ENCODE results near the gene ZNF776. TPM values are rescaled to one million over a fixed set of nuclear protein-coding genes. Genes with fewer than 3 reads are reported as not detected.

ZNF776 gene
- polyA plus RNA-seq (2013, experiment 1 of 2), result 5.2 TPM
- 5.7 TPM for polyA plus RNA-seq (2013, experiment 2 of 2)

DNA sequence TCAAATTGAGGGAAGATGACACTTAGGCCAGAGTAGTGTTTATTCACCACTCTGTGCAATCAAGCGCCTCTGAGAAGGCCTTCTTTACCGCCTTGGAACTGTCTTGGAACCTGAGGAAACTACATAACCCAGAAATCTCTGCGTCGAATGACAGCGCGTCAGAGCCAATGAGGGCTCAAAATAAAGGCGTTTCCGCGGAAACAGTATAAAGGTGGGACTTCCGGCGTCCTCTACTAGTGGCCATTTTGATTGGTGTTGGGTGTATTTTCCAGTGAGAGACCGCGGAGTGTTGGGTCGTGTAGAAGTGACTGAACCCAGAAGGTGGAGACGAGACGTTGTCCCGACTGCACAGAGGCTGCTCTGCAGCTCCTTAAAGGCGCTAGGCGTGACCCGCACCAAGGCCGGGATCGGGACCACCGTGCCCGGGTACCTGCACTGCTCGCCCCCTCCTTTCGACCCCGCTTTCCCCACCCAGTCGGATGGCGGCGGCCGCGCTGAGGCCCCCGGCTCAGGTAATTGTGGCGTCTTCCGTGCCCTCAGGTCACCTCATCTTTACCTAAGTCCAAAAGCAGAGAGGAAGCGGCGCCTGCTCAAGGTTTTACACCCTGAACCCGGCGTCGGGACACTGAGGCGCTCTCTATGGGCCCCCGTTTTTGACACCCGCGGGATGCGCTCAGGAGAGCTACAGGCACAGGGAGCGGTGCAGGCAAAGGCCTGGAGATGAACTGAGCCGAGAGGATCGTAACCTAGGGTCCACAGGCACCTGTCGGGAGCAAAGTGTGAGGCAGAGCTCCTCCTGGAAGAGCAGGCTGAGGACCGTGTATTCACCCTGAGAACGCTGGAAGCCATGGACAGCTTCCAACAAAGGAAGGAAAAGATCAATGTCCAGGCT is at the start of gene ZNF776:
Gene ZNF776 (plus strand): TSS at position 236 of the 892 bp plus-strand sequence. CDS start 244 bp downstream, at position 480.
- Histone ChIP-seq H3K4me3 (ENCODE audit: insufficient read depth in 1 of 2, low read depth in 1 of 2, low read length in 2 of 2) (peak within 1 kb of the TSS; percentile 98), H3K4me2 (ENCODE audit: low read length, poor library complexity, severe bottlenecking) (peak within 1 kb of the TSS; percentile 55), H2BK120ac (ENCODE audit: low read depth, low read length) (no peak within 1 kb of the TSS), H3K79me1 (replicated peaks; ENCODE audit: low read length, poor library complexity, severe bottlenecking) (peaks cover 13% of the 10 kb centered on the region), H4K8ac (ENCODE audit: low read length) (peak within 1 kb of the TSS; percentile 89), H3K4ac (ENCODE audit: low read depth in 1 of 2, low read length in 2 of 2) (peak within 1 kb of the TSS; percentile 79 to 96), H3K14ac (ENCODE audit: low read length in 2 of 2) (peak within 1 kb of the TSS; percentile 26 to 98), H2BK12ac (ENCODE audit: low read length in 2 of 2) (peak within 1 kb of the TSS in 1 of 2 experiments; percentile 10), H3K36me3 (ENCODE audit: control insufficient read depth in 1 of 2, insufficient read depth in 2 of 2, low read depth in 1 of 2, low read length in 2 of 2) (peaks cover 21 to 37% of the 10 kb centered on the region in 2 experiments), H3K9ac (ENCODE audit: low read length) (peak within 1 kb of the TSS; percentile 96), H3K23ac (ENCODE audit: low read length in 2 of 2) (peak within 1 kb of the TSS in 1 of 2 experiments; percentile 95), H3K9me3 (ENCODE audit: control insufficient read depth, low read length) (peaks cover 25% of the 10 kb centered on the region), H2BK15ac (ENCODE audit: low read depth, poor library complexity, severe bottlenecking) (no peak within 1 kb of the TSS), H2AFZ (ENCODE audit: low read depth, low read length) (peak within 1 kb of the TSS; percentile 90), H3K27ac (ENCODE audit: low read length, poor library complexity, severe bottlenecking) (peak within 1 kb of the TSS; percentile 80), H2BK5ac (ENCODE audit: low read depth, low read length, poor library complexity, severe bottlenecking) (no peak within 1 kb of the TSS), H3K18ac (ENCODE audit: low read depth in 1 of 2, low read length in 2 of 2) (peak within 1 kb of the TSS; percentile 87 to 98), H2AK5ac (ENCODE audit: low read length, severe bottlenecking) (no peak within 1 kb of the TSS), H4K91ac (ENCODE audit: low read length) (peak within 1 kb of the TSS; percentile 52), H3K27me3 (ENCODE audit: control insufficient read depth in 1 of 2, insufficient read depth in 1 of 2, low read length in 2 of 2) (no peaks in the 10 kb centered on the region), H3K4me1 (ENCODE audit: control insufficient read depth, insufficient read depth, low read depth, low read length) (peaks cover 2% of the 10 kb centered on the region)
- DNase-seq, result peak; percentile 95
- WGBS, result 1% methylated on average over 51 of the region's 51 CpGs

DNA sequence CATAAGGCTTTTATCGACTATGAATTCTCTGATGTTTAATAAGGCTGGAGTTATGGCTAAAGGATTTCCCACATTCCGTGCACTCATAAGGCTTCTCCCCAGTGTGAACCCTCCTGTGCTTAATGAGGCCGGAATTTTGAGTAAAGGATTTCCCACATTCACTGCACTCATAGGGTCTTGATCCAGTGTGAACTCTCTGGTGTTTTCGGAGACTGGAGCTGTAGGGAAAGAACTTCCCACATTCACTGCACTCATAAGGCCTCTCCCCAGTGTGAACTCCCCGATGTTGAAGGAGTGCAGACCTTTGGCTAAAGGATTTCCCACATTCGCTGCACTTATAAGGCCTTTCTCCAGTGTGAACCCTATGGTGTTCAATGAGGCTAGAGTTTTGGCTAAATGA is 45.0 kb upstream of the ZNF776 start:
- DNase-seq, result no peak
- no peak overlapping the region for H2BK120ac ChIP-seq (ENCODE audit: low read depth, low read length)
- H3K36me3 ChIP-seq (ENCODE audit: control insufficient read depth in 1 of 2, insufficient read depth in 2 of 2, low read depth in 1 of 2, low read length in 2 of 2), result peaks cover 50 to 67% of the 10 kb centered on the region in 2 experiments
- H3K4ac ChIP-seq (ENCODE audit: low read depth in 1 of 2, low read length in 2 of 2), result no peak overlapping the region
- no peak overlapping the region for H4K8ac ChIP-seq (ENCODE audit: low read length)
- no peak overlapping the region for H2AK5ac ChIP-seq (ENCODE audit: low read length, severe bottlenecking)
- H3K9ac ChIP-seq (ENCODE audit: low read length), result no peak overlapping the region
- no peak overlapping the region for H2BK12ac ChIP-seq (ENCODE audit: low read length in 2 of 2)
- WGBS, result 100% methylated on average over 4 of the region's 6 CpGs
- no peaks in the 10 kb centered on the region for H3K4me1 ChIP-seq (ENCODE audit: control insufficient read depth, insufficient read depth, low read depth, low read length)
- H4K91ac ChIP-seq (ENCODE audit: low read length), result no peak overlapping the region
- H3K27ac ChIP-seq (ENCODE audit: low read length, poor library complexity, severe bottlenecking), result no peak overlapping the region
- peak overlapping the region in 1 of 2 experiments; percentile 53 for H3K4me3 ChIP-seq (ENCODE audit: insufficient read depth in 1 of 2, low read depth in 1 of 2, low read length in 2 of 2)
- H3K9me3 ChIP-seq (ENCODE audit: control insufficient read depth, low read length), result peaks cover 51% of the 10 kb centered on the region
- H3K23ac ChIP-seq (ENCODE audit: low read length in 2 of 2), result no peak overlapping the region
- H3K27me3 ChIP-seq (ENCODE audit: control insufficient read depth in 1 of 2, insufficient read depth in 1 of 2, low read length in 2 of 2), result no peaks in the 10 kb centered on the region
- no peak overlapping the region for H2AFZ ChIP-seq (ENCODE audit: low read depth, low read length)
- H2BK15ac ChIP-seq (ENCODE audit: low read depth, poor library complexity, severe bottlenecking), result no peak overlapping the region
- peaks cover 37% of the 10 kb centered on the region for H3K79me1 ChIP-seq (replicated peaks; ENCODE audit: low read length, poor library complexity, severe bottlenecking)
- no peak overlapping the region for H3K14ac ChIP-seq (ENCODE audit: low read length in 2 of 2)
- no peak overlapping the region for H3K4me2 ChIP-seq (ENCODE audit: low read length, poor library complexity, severe bottlenecking)
- no peak overlapping the region for H3K18ac ChIP-seq (ENCODE audit: low read depth in 1 of 2, low read length in 2 of 2)
- no peak overlapping the region for H2BK5ac ChIP-seq (ENCODE audit: low read depth, low read length, poor library complexity, severe bottlenecking)

DNA sequence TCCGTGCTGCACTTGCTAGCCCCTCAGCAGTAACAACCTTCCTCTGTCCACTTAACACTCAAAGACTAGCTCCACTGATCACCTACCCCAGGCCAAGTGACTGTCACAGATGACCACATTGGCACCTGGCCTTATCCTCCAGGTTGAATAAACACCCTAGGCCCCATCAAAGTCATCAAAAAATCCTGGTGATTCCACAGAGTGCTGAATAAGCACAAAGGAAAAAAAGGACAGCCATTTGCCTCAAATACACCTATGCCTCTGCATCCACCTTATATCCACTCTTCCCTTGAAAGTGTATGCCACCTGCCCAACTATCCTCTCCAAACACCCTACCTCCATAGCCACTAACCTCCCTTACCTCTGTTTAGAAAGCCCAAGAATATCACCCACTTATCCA is 40.3 kb upstream of the ZNF776 start:
- H2AFZ ChIP-seq (ENCODE audit: low read depth, low read length), result no peak overlapping the region
- peaks cover 29% of the 10 kb centered on the region for H3K9me3 ChIP-seq (ENCODE audit: control insufficient read depth, low read length)
- no peak for DNase-seq
- H2BK5ac ChIP-seq (ENCODE audit: low read depth, low read length, poor library complexity, severe bottlenecking), result no peak overlapping the region
- peaks cover 40% of the 10 kb centered on the region for H3K79me1 ChIP-seq (replicated peaks; ENCODE audit: low read length, poor library complexity, severe bottlenecking)
- no peak overlapping the region for H2BK15ac ChIP-seq (ENCODE audit: low read depth, poor library complexity, severe bottlenecking)
- no peak overlapping the region for H3K4ac ChIP-seq (ENCODE audit: low read depth in 1 of 2, low read length in 2 of 2)
- H3K4me3 ChIP-seq (ENCODE audit: insufficient read depth in 1 of 2, low read depth in 1 of 2, low read length in 2 of 2), result no peak overlapping the region
- H3K9ac ChIP-seq (ENCODE audit: low read length), result no peak overlapping the region
- H3K27me3 ChIP-seq (ENCODE audit: control insufficient read depth in 1 of 2, insufficient read depth in 1 of 2, low read length in 2 of 2), result no peaks in the 10 kb centered on the region
- no peak overlapping the region for H3K18ac ChIP-seq (ENCODE audit: low read depth in 1 of 2, low read length in 2 of 2)
- no peak overlapping the region for H2AK5ac ChIP-seq (ENCODE audit: low read length, severe bottlenecking)
- no peak overlapping the region for H3K14ac ChIP-seq (ENCODE audit: low read length in 2 of 2)
- no peak overlapping the region for H3K27ac ChIP-seq (ENCODE audit: low read length, poor library complexity, severe bottlenecking)
- no peak overlapping the region for H4K91ac ChIP-seq (ENCODE audit: low read length)
- H3K4me1 ChIP-seq (ENCODE audit: control insufficient read depth, insufficient read depth, low read depth, low read length), result peaks cover 5% of the 10 kb centered on the region
- H2BK120ac ChIP-seq (ENCODE audit: low read depth, low read length), result no peak overlapping the region
- no peak overlapping the region for H4K8ac ChIP-seq (ENCODE audit: low read length)
- no peak overlapping the region for H2BK12ac ChIP-seq (ENCODE audit: low read length in 2 of 2)
- WGBS, result 98% methylated on average over 1 of the region's 1 CpG
- H3K4me2 ChIP-seq (ENCODE audit: low read length, poor library complexity, severe bottlenecking), result no peak overlapping the region
- H3K23ac ChIP-seq (ENCODE audit: low read length in 2 of 2), result no peak overlapping the region
- peaks cover 27 to 51% of the 10 kb centered on the region in 2 experiments for H3K36me3 ChIP-seq (ENCODE audit: control insufficient read depth in 1 of 2, insufficient read depth in 2 of 2, low read depth in 1 of 2, low read length in 2 of 2)
